Activated T-helper 2 cell treated with anti-CD3 and anti-CD28 coated beads, Interferon-gamma antibody, Interleukin-2, Interleukin-4, amounts not matched to agents 10 μg/mL and 5 μg/mL and 100 μg/mL, durations not matched to agents 14 hours and 24 hours and 36 hours (primary cell): ENCODE results near the gene ANKRD2. TPM values are rescaled to one million over a fixed set of nuclear protein-coding genes. Genes with fewer than 3 reads are reported as not detected.

Experiments used
- DNase-seq: peaks from one replicate; pipeline ENCODE4 v3.0.0; 2021; ENCODE audit warnings: low spot score
- H3K27ac Mint-ChIP-seq: one replicate; pipeline ENCODE4 v1.8.0; 2021; ENCODE audit warnings: mixed read lengths
- H3K27me3 Mint-ChIP-seq: one replicate; pipeline ENCODE4 v1.8.0; 2021; ENCODE audit warnings: low read depth, mixed read lengths
- H3K36me3 Mint-ChIP-seq: one replicate; pipeline ENCODE4 v1.8.0; 2021; ENCODE audit warnings: low read depth, mixed read lengths
- H3K4me1 Mint-ChIP-seq: one replicate; pipeline ENCODE4 v1.8.0; 2021; ENCODE audit warnings: low read depth, mixed read lengths
- H3K4me3 Mint-ChIP-seq: one replicate; pipeline ENCODE4 v1.8.0; 2021; ENCODE audit warnings: low read depth, mild to moderate bottlenecking, moderate library complexity, mixed read lengths
- H3K9me3 Mint-ChIP-seq: one replicate; pipeline ENCODE4 v1.8.0; 2021; ENCODE audit warnings: mixed read lengths
- intact Hi-C: fragments of 100-400 bp; cut with micrococcal nuclease; formaldehyde crosslinking; loops from one replicate; pipeline ENCODE4 v1.15.1; 2023
- total RNA-seq: library from RNA; stranded (reverse); gene quantifications from 2 replicates; pipeline ENCODE4 v1.2.3, GENCODE V29; 2022

The ANKRD2 gene
- total RNA-seq, 1 donor from 2014 or later, result 0.57 TPM

GRCh38 chr10:97628228-97628627 lies 55.6 kb downstream of the ANKRD2 start:
- no peaks in the 10 kb centered on the region for H3K9me3 Mint-ChIP-seq
- DNase-seq, result no peak
- H3K27ac Mint-ChIP-seq, result no peak overlapping the region
- H3K4me3 Mint-ChIP-seq, result no peak overlapping the region
- intact Hi-C loops, result no loop called here
- peaks cover 2% of the 10 kb centered on the region for H3K27me3 Mint-ChIP-seq
- H3K36me3 Mint-ChIP-seq, result no peaks in the 10 kb centered on the region
- H3K4me1 Mint-ChIP-seq, result peaks cover 4% of the 10 kb centered on the region

GRCh38 chr10:97629289-97629688 lies 56.7 kb downstream of the ANKRD2 start:
- no peak for DNase-seq
- Mint-ChIP-seq H3K4me3 (no peak overlapping the region), H3K9me3 (no peaks in the 10 kb centered on the region), H3K27me3 (no peaks in the 10 kb centered on the region), H3K4me1 (peaks cover 12% of the 10 kb centered on the region), H3K36me3 (no peaks in the 10 kb centered on the region), H3K27ac (no peak overlapping the region)
- intact Hi-C loops, result no loop called here

GRCh38 chr10:97631098-97631497 lies 58.5 kb downstream of the ANKRD2 start:
- intact Hi-C loops, result no loop called here

GRCh38 chr10:97632949-97633884 lies 60.6 kb downstream of the ANKRD2 start, which contains the start of gene MORN4:
TSS of gene MORN4 (minus strand) at chr10:97633500. CDS start at chr10:97619653, 13,847 bp downstream.
- H3K27me3 Mint-ChIP-seq, result no peaks in the 10 kb centered on the region
- no peaks in the 10 kb centered on the region for H3K36me3 Mint-ChIP-seq
- peak within 1 kb of the TSS; percentile 95 for H3K4me3 Mint-ChIP-seq
- peaks cover 12% of the 10 kb centered on the region for H3K4me1 Mint-ChIP-seq
- peak; percentile 88 for DNase-seq
- intact Hi-C loops, result no loop called here
- H3K27ac Mint-ChIP-seq, result peak within 1 kb of the TSS; percentile 82
- no peaks in the 10 kb centered on the region for H3K9me3 Mint-ChIP-seq

More at GRCh38 chr10:97631098-97631497, 58.5 kb downstream of the ANKRD2 start:
- DNase-seq, result no peak
- Mint-ChIP-seq H3K27me3 (no peaks in the 10 kb centered on the region), H3K36me3 (no peaks in the 10 kb centered on the region), H3K9me3 (no peaks in the 10 kb centered on the region), H3K4me1 (peaks cover 12% of the 10 kb centered on the region), H3K27ac (no peak overlapping the region), H3K4me3 (no peak overlapping the region)

Other genes with a start within 250 kb of the ANKRD2 start
- 10.4 and 10.6 TPM in 2 replicates for gene FRAT2, start 238.1 kb upstream of the ANKRD2 start, total RNA-seq
- gene RRP12, start 171.4 kb upstream of the ANKRD2 start, total RNA-seq, result 69.8 and 70.1 TPM in 2 replicates
- gene PGAM1, start 146.6 kb upstream of the ANKRD2 start, total RNA-seq, result 877 and 885 TPM in 2 replicates
- 49.9 and 53.4 TPM in 2 replicates for gene EXOSC1, start 126.8 kb upstream of the ANKRD2 start, total RNA-seq
- gene ZDHHC16, start 126.6 kb upstream of the ANKRD2 start, total RNA-seq, result 41.4 and 52.9 TPM in 2 replicates
- 106 and 108 TPM in 2 replicates for gene MMS19, start 74.4 kb upstream of the ANKRD2 start, total RNA-seq
- 1.6 and 1.8 TPM in 2 replicates for gene UBTD1, start 73.9 kb upstream of the ANKRD2 start, total RNA-seq
- not detected in 2 replicates for gene HOGA1, start 11.6 kb downstream of the ANKRD2 start, total RNA-seq
- gene C10orf62, start 16.9 kb downstream of the ANKRD2 start, total RNA-seq, result not detected in 2 replicates
- 1.8 and 2.9 TPM in 2 replicates for gene MORN4, start 60.7 kb downstream of the ANKRD2 start, total RNA-seq
- gene PI4K2A, start 67.9 kb downstream of the ANKRD2 start, total RNA-seq, result 15.8 and 17.4 TPM in 2 replicates
- gene AVPI1, start 114.5 kb downstream of the ANKRD2 start, total RNA-seq, result 2.3 and 2.4 TPM in 2 replicates
- gene MARVELD1, start 141.0 kb downstream of the ANKRD2 start, total RNA-seq, result 5.6 and 6.5 TPM in 2 replicates
- gene ZFYVE27, start 164.3 kb downstream of the ANKRD2 start, total RNA-seq, result 35.0 and 40.2 TPM in 2 replicates
- gene SFRP5, start 199.2 kb downstream of the ANKRD2 start, total RNA-seq, result not detected in 2 replicates